HG02678 (cell line): ENCODE results near the gene TPI1.

Source experiments
- ATAC-seq: cut with Tn5 transposase; IDR thresholded peaks from one replicate; pipeline ENCODE4 v1.9.1; 2021; ENCODE audit warnings: mild to moderate bottlenecking, moderate library complexity; ENCODE audit not compliant: unreplicated experiment

Gene TPI1

DNA sequence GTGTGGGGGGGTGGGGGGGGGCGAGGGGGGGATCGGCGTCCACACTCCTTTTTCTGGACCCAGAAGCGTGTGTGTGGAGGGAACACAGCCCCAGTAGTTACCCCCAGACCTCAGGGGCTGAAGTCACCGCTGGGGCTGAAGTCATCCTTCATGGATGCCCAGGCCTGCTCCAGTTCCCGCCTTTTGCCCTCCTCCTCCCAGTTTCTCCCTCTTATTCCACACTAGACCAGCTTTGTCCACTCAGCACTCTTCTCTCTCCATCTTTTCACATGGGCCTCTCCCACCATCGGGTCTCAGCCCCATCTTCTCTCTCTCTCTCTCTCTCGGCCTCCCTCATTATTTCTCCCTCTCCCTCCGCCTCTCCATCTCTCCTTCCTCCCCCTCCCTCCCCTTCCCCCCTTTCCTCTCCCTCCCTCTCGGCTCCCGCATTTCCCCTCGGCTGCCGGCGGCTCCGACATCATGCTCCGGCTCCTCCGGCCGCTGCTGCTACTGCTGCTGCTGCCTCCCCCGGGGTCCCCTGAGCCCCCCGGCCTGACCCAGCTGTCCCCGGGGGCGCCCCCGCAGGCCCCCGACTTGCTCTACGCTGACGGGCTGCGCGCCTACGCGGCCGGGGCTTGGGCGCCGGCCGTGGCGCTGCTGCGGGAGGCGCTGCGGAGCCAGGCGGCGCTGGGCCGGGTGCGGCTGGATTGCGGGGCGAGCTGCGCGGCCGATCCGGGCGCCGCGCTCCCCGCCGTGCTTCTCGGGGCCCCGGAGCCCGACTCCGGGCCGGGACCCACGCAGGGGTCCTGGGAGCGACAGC is 39.1 kb upstream of the TPI1 start, which contains the start of gene P3H3:
TSS of gene P3H3 (plus strand) at position 426 of the 799 bp plus-strand sequence. CDS start at position 460, 34 bp downstream.
- no peak for ATAC-seq

DNA sequence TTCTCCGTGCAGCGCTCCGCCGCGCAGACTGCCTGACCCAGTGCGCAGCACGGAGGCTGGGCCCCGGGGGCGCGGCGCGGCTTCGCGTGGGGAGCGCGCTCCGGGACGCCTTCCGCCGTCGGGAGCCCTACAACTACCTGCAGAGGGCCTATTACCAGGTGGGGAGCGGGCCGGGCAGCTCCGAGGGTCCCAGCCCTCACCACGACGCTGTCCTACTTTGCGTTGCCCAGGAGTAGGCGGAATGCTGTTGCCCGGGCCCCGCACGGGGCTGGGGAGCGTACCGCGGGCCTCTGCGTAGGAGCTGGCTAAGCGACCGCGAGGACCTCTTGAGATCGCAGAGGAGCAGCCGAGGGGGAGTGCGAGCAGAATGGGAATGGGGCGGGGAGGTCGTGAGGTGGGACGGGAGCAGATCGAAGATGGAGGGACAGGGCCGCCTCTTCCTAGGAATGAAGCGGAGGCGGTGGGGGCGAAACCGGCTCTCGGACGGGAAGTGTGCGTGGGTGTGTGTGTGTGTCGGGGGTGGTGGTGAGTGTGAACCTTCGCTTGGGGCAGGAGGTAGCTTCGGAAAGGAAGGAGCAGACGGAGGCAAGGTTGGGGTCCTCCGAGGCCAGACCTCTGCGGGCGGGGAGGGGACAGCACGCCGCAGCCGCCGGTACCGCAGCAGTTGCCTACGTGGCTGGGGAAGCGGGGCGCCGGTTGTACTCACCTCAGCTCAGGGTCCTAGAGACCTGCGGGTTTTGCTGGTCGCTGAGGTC is 38.4 kb upstream of the TPI1 start:
- ATAC-seq, result no peak

DNA sequence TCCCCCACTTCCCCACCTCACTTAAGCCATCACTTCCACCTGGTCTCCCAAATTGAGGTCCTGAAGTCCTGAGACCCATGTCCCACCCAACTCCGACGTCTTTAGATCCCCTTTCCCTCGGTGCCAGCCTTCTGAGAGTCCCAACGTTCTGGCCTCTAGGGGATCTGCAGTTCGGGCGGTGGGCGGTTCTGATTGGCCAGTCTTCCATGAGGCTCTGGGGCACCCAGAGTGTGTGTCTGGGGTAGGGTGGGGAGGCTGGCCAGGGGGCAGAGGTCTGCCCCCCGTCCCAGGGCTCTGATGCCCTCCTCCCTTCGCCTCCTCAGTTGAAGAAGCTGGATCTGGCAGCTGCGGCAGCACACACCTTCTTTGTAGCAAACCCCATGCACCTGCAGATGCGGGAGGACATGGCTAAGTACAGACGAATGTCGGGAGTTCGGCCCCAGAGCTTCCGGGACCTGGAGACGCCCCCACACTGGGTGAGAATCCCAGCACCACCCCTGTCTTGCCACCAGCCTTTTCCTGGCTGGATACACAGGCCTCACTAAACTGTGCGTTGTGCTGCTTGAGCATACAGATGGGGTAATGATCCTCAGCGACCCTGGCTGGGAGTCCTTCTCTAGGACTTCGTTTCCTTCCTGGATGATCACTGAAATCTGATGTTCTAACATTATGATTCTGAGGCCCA is 37.7 kb upstream of the TPI1 start:
- no peak for ATAC-seq

DNA sequence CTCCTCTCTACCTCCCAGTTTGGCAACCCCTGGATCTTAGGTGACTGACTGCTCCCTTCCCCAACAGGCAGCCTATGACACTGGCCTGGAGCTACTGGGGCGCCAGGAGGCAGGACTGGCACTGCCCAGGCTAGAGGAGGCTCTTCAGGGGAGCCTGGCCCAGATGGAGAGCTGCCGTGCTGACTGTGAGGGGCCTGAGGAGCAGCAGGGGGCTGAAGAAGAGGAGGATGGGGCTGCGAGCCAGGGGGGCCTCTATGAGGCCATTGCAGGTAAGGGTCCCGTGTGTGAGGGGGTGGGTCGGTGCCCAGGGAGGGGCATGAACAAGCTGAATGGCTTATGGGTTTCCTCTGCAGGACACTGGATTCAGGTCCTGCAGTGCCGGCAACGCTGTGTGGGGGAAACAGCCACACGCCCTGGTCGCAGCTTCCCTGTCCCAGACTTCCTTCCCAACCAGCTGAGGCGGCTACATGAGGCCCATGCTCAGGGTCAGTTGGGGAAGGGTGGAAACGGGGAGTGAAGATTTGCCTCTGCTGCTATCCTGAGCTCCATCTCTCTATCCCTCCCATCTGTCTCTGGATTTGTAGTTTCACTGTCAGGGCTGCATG is 36.9 kb upstream of the TPI1 start:
- ATAC-seq, result no peak

DNA sequence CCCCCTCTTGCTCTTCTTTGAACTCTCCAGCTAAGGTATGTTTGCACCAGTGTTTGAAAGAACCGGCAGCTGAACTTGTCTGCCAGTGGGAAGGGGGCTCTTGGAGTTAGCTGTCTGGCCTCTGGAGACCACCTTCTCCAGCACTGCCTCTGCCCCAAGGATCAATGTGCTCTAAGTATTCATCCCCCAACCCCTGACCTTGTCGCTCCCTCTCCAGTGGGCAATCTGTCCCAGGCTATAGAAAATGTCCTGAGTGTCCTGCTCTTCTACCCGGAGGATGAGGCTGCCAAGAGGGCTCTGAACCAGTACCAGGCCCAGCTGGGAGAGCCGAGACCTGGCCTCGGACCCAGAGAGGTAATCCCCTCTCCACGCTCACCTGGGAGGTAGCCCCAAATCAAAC is 36.3 kb upstream of the TPI1 start:
- ATAC-seq, result no peak

DNA sequence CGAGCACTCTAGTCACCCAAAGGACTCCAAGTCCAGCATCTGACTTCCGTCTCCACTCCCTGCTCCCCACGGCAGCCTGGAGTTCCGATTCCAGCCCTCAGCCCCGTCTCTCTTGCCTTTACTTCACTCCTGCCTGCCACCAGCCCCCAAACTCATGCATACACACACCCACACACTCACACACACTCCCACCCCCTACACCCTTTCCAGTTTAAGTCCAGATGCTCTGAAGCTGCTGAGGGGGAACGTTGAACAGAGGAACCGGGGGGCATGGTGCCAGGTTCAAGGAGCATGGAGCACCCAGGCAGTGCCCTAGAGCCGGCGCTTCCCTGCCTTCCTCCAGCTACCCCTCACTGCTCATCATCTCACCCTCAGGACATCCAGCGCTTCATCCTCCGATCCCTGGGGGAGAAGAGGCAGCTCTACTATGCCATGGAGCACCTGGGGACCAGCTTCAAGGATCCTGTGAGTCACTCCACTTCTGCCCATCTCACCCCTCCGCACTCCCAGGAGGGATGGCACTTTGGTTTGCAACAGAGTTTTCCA is 35.8 kb upstream of the TPI1 start:
- ATAC-seq, result no peak

DNA sequence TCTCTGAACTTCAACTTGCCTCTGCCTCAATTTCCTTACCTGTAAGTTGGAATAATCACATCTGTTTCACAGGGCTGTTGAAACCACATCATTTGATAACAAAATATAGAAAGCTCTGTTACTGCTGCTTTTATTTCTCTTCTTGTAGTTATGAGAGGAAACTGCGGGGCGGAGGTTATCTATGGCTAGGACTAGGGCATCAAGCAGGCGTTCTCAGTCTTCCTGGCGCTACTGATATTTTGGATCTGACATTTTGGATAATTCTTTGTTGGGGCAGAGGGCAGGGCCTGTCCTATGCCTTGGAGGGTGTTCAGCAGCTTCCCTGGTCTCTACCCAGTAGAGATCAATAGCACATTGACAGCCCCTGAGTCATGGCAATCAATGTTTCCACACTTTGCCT is 35.2 kb upstream of the TPI1 start:
- ATAC-seq, result no peak

DNA sequence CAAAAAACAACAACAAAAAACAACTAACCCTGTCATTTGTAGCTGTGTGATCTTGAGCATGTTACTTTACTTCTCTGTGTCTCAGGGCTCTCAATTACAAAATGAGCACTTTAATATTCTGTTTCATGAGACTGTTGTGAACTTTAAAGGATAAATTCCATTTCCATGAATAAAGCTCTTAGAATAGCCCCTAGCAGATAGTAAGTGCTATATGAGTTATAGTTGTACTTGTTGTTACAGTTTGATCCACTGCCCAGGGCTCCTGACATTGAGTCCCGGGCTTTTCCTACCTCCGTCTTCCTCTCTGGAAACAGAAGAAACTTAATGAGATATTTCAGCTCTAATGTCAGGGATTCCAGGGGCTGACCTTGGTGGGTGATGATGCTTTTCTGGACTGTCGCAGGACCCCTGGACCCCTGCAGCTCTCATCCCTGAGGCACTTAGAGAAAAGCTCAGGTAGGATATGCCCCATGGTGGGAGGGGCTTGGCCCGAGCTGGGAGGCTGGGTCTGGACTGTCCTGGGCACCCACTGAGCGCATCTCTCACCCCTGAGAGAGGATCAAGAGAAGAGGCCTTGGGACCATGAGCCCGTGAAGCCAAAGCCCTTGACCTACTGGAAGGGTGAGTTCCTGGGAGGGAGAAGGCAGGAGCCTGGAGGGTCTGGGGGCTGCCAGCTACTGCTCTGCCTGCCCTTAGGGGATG is 34.0 kb upstream of the TPI1 start:
- ATAC-seq, result no peak

DNA sequence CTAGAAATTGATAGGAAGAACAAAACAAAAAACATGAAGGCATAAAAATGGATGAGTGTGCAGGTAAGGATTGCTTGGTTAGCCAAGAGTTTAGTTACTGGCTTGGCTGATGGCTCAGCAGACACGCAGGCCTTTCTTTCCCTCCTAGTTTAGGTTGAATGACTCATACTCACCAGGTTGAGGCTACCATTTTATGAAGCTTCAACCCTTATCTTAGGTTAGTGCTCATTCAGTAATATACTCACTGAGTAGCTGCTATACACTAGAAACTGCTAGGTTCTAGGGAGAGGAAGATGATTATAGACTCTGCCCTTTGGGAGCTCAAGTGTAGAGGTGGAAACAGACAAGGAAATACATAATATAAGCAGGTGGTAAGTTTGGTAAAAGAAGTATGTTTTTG is 33.1 kb upstream of the TPI1 start:
- no peak for ATAC-seq

DNA sequence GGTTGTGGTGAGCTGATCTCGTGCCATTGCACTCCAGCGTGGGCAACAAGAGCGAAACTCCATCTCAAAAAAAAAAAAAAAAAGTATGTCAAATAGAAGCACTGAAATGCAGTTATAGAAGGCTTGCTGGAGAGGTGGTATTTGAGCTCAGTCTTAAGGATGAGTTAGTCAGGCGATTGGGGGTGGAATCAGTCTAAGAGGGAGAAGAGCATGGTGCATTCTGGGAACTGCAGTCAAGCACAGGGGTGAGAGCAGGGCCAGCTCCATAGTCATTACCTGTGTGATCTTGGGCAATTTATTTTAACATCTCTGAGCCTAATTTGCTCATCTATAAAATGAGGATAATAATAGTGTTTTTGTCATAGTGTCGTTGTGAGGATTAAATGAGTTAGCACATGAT is 32.5 kb upstream of the TPI1 start:
- ATAC-seq, result no peak

DNA sequence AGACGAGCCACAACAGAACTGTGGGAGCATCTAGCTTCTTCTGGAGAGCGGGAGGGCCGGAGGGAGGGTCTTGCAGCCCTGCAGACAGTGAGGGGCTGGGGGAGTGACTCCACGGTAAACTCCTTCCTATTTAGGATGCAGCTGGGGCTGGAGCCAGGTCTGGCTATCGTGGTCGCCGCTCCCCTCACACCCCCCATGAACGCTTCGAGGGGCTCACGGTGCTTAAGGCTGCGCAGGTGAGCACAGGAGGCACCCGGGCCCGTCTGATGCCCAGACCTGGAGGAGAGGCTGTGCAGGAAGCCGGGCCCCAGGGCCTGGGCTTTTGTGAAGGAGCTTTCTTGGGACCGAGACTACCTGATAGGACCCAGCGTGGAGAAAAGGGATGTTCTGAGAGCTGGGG is 30.5 kb upstream of the TPI1 start:
- no peak for ATAC-seq

DNA sequence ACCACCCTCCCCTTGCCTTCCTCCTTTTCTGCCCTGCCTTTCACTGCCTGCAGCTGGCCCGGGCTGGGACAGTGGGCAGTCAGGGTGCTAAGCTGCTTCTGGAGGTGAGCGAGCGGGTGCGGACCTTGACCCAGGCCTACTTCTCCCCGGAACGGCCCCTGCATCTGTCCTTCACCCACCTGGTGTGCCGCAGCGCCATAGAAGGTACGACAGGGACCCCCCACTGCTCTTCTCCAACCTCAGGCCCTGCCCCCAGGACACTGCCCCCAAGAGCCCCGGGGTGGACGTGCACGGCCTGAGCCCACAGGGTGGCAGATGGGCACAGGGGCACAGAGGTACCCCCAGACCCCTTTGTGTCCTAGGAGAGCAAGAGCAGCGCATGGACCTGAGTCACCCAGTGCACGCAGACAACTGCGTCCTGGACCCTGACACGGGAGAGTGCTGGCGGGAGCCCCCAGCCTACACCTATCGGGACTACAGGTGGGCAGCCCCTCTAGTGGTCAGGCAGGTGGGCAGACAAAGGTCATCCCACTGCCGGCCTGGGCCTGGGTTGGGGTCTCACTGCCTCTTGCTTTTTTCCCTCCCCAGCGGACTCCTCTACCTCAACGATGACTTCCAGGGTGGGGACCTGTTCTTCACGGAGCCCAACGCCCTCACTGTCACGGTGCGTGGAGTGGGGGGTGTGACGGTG is 29.8 kb upstream of the TPI1 start:
- ATAC-seq, result no peak

DNA sequence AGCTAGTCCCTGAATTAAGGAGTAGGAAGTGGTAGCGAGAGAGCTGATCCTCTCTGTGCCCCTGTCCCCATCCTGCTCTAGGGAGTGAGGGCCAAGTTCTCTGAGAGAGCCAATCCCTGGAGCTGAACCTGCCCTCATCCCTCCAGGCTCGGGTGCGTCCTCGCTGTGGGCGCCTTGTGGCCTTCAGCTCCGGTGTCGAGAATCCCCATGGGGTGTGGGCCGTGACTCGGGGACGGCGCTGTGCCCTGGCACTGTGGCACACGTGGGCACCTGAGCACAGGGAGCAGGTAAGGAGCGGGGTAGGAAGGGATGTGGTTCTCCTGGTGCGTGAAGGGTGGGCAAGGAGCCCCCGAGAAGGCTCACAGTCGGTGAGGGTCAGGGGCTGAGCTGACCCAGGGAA is 28.5 kb upstream of the TPI1 start:
- ATAC-seq, result no peak

DNA sequence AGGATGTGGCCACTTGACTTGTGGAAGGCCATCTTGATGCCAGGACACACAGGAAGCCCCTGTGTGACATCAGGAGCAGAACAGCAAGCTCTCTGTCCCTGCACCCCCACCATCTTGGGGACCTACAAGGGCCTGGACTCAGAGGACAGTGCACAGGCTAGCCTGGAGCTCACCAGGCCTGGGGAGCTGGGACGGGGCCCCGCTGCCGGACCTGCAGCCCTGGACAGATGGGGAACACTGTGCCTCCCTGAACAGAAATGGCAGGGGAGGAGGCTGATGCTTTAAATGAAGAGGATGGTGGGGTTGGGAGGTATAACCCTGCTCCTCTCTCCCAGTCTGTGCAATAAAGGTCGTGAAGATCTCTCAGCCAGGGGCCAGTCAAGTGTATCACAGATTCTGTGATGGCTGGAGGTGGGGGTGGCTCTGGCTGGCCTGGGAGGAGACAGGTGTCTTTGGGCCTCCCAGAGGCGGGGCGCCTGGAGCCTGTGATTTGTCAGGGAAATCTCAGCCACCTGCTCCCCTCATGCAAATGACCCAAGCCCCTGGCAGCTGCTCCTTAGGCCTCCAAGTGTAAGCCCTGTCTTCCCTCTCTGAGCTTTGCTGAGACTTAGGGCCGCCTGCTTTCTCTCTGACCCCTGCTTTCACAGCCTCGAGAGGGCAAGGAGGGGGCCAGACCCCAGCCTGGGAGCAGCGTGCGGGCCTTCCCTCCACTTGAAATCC is 27.7 kb upstream of the TPI1 start:
- ATAC-seq, result peak; percentile 92

DNA sequence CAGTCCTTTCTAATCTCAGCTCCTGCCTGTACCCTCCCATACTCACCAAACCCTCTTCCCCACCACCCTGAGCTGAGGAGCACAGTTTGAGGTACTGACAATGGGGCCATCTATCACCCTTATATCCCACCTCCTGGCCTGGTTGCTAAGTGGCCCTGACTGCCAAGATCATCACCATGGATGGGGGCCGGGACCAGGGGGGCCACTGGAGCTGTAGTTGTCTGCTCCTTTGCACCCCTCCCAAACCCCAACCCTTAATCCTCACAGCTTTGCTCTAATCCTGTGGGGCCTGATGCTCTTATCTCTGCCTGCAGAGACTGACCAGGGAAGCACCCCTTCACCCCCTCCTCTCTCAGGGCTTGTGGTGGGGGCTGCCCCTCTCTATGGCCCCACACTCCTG is 27.0 kb upstream of the TPI1 start:
- no peak for ATAC-seq

DNA sequence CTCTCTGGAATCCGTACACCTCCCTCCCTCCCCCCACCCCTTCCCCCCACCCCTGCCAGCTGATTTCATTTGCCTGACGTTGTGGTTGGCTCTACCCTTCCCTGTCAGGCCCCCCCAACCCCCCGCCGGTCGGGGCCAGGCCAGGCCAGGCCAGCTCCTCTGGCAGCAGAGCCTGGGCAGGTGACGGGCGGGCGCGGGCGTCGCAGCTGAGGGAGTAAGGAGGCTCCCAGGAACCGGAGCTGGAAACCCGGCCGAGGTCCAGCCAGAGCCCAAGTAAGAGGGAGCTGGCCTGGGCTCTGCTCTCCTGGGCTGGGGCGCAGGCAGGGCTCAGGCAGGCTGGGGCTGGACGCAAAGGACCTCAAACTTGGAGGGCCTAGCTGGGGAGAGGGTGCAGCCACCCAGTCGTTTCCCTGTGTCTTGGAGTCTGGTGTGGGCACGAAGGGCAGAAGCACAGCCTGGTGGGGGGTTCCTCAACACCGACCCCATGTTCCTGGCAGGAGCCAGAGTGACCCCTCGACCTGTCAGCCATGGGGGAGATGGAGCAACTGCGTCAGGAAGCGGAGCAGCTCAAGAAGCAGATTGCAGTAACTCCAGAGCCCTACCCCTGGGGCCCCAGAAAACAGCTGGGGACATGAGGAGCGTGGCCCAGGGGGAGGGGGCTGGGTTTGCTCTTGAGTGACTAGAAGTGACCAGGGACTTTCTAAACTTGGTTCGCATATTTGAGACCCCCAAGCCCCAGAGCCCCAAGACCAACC is 26.4 kb upstream of the TPI1 start, which contains the start of gene GNB3:
TSS of gene GNB3 (plus strand) at position 165 of the 755 bp plus-strand sequence. CDS start at position 528, 363 bp downstream.
- no peak for ATAC-seq

DNA sequence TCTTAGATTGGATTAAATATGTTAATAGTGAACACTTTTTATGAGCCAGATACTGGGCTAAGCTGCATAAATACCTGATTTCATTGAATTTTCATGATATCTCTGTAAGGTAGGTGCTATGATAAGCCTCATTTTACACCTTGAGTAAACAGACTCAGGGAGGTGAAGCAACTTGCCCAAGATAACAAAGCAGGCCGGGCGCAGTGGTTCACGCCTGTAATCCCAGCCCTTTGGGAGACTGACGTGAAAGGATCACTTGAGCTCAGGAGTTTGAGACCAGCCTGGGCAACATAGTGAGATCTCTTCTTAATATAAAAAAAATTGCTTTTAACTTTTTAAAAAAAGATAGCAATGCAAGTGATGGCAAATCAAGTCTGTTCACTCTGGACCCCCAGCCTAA is 25.3 kb upstream of the TPI1 start:
- no peak for ATAC-seq

DNA sequence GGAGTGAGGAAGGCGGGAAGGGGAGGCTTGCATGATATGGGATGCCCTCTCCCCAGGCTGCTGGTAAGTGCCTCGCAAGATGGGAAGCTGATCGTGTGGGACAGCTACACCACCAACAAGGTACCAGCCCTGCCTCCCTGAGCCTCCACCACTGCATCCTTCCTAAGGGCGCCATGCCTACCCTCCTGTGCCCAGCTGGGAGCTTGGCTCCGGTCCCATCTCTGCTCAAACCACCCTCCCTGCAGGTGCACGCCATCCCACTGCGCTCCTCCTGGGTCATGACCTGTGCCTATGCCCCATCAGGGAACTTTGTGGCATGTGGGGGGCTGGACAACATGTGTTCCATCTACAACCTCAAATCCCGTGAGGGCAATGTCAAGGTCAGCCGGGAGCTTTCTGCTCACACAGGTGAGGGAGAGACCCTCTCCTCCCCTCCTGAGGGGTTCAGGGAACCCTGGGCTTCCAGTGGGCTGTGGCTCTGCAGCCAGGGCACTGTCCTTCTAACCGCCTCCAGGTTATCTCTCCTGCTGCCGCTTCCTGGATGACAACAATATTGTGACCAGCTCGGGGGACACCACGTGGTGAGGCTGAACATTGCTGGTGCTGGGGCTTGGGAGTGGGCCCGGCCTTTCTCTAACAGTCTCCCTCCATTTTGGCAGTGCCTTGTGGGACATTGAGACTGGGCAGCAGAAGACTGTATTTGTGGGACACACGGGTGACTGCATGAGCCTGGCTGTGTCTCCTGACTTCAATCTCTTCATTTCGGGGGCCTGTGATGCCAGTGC is 24.0 kb upstream of the TPI1 start:
- no peak for ATAC-seq
